ENCODE measurements around the gene RSF1.
"Not testable (repeated sequence)": the region's sequence is repeated elsewhere in the genome, so short reads cannot be mapped to it uniquely, and the experiment has no call there.

RSF1 gene

GRCh38 chr11:77644887-77645286 is 175.6 kb downstream of the RSF1 start:
- in situ Hi-C loops (cut with HindIII; ENCODE audit: low pct_ligation_motif_present, low sequenced_read_pairs) = no loop called here

GRCh38 chr11:77642228-77642627 is 178.3 kb downstream of the RSF1 start:
- no peaks in the 10 kb centered on the region for H3K27me3 ChIP-seq (replicated peaks)
- no peak for DNase-seq
- H3K36me3 ChIP-seq (replicated peaks) = no peaks in the 10 kb centered on the region
- TF ChIP-seq CTCF (IDR thresholded peaks at IDR 0.05; ENCODE audit: low read depth, low read length, missing control alignments) = no peak
- H3K27ac ChIP-seq = no peak overlapping the region
- no peak overlapping the region for H3K4me3 ChIP-seq (ENCODE audit: low read depth, low read length)
- in situ Hi-C loops (cut with HindIII; ENCODE audit: low pct_ligation_motif_present, low sequenced_read_pairs) = no loop called here

More at GRCh38 chr11:77644887-77645286, 175.6 kb downstream of the RSF1 start:
- H3K4me3 ChIP-seq (ENCODE audit: low read depth, low read length) = no peak overlapping the region
- DNase-seq = no peak
- TF ChIP-seq CTCF (IDR thresholded peaks at IDR 0.05; ENCODE audit: low read depth, low read length, missing control alignments) = no peak
- no peaks in the 10 kb centered on the region for H3K36me3 ChIP-seq (replicated peaks)
- H3K27ac ChIP-seq = no peak overlapping the region
- no peaks in the 10 kb centered on the region for H3K27me3 ChIP-seq (replicated peaks)

- peak within 1 kb of the TSS; percentile 97 for H3K4me3 ChIP-seq (ENCODE audit: low read depth, low read length)
- peak; percentile 87 for DNase-seq
- in situ Hi-C loops (cut with HindIII; ENCODE audit: low pct_ligation_motif_present, low sequenced_read_pairs) = no loop called here
These were observed 183.0 kb downstream of the RSF1 start, which contains the start of gene CLNS1A for GRCh38 chr11:77637345-77638165. TSS of gene CLNS1A (minus strand) at chr11:77637794. CDS start at chr11:77637714, 80 bp downstream.

GRCh38 chr11:77636731-77637344 is 183.7 kb downstream of the RSF1 start:
- Histone ChIP-seq H3K27me3 (replicated peaks) (no peaks in the 10 kb centered on the region), H3K27ac (no peak overlapping the region), H3K4me3 (ENCODE audit: low read depth, low read length) (peak overlapping the region; percentile 97), H3K36me3 (replicated peaks) (no peaks in the 10 kb centered on the region)
- no peak for TF ChIP-seq CTCF (IDR thresholded peaks at IDR 0.05; ENCODE audit: low read depth, low read length, missing control alignments)
- in situ Hi-C loops (cut with HindIII; ENCODE audit: low pct_ligation_motif_present, low sequenced_read_pairs) = no loop called here
- no peak for DNase-seq

More at GRCh38 chr11:77637345-77638165, 183.0 kb downstream of the RSF1 start, which contains the start of gene CLNS1A:
- no peaks in the 10 kb centered on the region for H3K27me3 ChIP-seq (replicated peaks)
- H3K27ac ChIP-seq = peak within 1 kb of the TSS; percentile 63
- TF ChIP-seq CTCF (IDR thresholded peaks at IDR 0.05; ENCODE audit: low read depth, low read length, missing control alignments) = no peak
- no peaks in the 10 kb centered on the region for H3K36me3 ChIP-seq (replicated peaks)

- H3K27ac ChIP-seq; H3K27me3 ChIP-seq (replicated peaks); DNase-seq; in situ Hi-C loops (cut with HindIII; ENCODE audit: low pct_ligation_motif_present, low sequenced_read_pairs); H3K36me3 ChIP-seq (replicated peaks); H3K4me3 ChIP-seq (ENCODE audit: low read depth, low read length): not testable (repeated sequence)
These were observed 186.6 kb downstream of the RSF1 start for GRCh38 chr11:77633926-77634325.

GRCh38 chr11:77630157-77630710 is 190.3 kb downstream of the RSF1 start:
- no peak overlapping the region for H3K27ac ChIP-seq
- peaks cover 4% of the 10 kb centered on the region for H3K36me3 ChIP-seq (replicated peaks)
- in situ Hi-C loops (cut with HindIII; ENCODE audit: low pct_ligation_motif_present, low sequenced_read_pairs) = no loop called here
- no peak overlapping the region for H3K4me3 ChIP-seq (ENCODE audit: low read depth, low read length)
- no peak for DNase-seq
- no peaks in the 10 kb centered on the region for H3K27me3 ChIP-seq (replicated peaks)
- TF ChIP-seq CTCF (IDR thresholded peaks at IDR 0.05; ENCODE audit: low read depth, low read length, missing control alignments) = no peak
